HEK293 (cell line): ENCODE results near the gene PTPRO.

ENCODE experiments used
- CTCF ChIA-PET: fragments of 350-600 bp; formaldehyde crosslinking; extraction: SDS; loops from one replicate; lab custom pipeline; 2021; ENCODE audit warnings: antibody characterized with exemption; lab: Yijun Ruan, JAX
- POLR2A ChIA-PET: fragments of 300-600 bp; formaldehyde crosslinking; extraction: SDS; loops from one replicate; lab custom pipeline; 2020; ENCODE audit warnings: antibody characterized with exemption, inconsistent platforms; lab: Yijun Ruan, JAX
- H3K27ac ChIP-seq: fragments of 200-500 bp; sonication (Bioruptor generic); 2 replicates; pipeline ENCODE4 v1.5.1; 2014; ENCODE audit warnings: low read depth, low read length, control low read depth, inconsistent platforms; ENCODE audit errors: extremely low read depth
- H3K36me3 ChIP-seq, 2 experiments: fragments of 200-500 bp in 1 of 2; sonication (Bioruptor generic) in 1 of 2; 1 replicate in 1 of 2; 2 replicates in 1 of 2; pipeline ENCODE4 v1.5.1; 2014 to 2017; ENCODE audit warnings: inconsistent platforms in 2 of 2, low read length in 2 of 2; ENCODE audit not compliant: control insufficient read depth in 2 of 2, insufficient read depth in 1 of 2
- H3K4me1 ChIP-seq: fragments of 200-500 bp; sonication (Bioruptor generic); 2 replicates; pipeline ENCODE4 v1.5.1; 2014; ENCODE audit warnings: mild to moderate bottlenecking, low read length, inconsistent platforms; ENCODE audit not compliant: control insufficient read depth, insufficient read depth
- H3K4me3 ChIP-seq: 2 replicates; pipeline ENCODE4 v1.5.1; 2011; ENCODE audit warnings: low read depth, mild to moderate bottlenecking, control low read depth, low read length, moderate library complexity
- H3K9me3 ChIP-seq: fragments of 200-500 bp; sonication (Bioruptor generic); 2 replicates; pipeline ENCODE4 v1.5.1; 2014; ENCODE audit warnings: low read depth, low read length, inconsistent platforms; ENCODE audit not compliant: control insufficient read depth, insufficient read depth
- GLI2 ChIP-seq: fragments of 450-650 bp; formaldehyde crosslinking; IDR thresholded peaks from 2 replicates; pipeline ENCODE4; 2017; ENCODE audit warnings: missing biosample characterization, missing genetic modification characterization, low read depth, borderline replicate concordance
- PRDM2 ChIP-seq: fragments of 450-650 bp; formaldehyde crosslinking; IDR thresholded peaks from 2 replicates; pipeline ENCODE4 v1.5.1; 2016; ENCODE audit warnings: missing biosample characterization, missing genetic modification characterization, borderline replicate concordance
- RBAK ChIP-seq: fragments of 450-650 bp; formaldehyde crosslinking; IDR thresholded peaks from 2 replicates; pipeline ENCODE4 v1.5.1; 2016; ENCODE audit warnings: missing biosample characterization, missing genetic modification characterization
- TCF7L2 ChIP-seq: IDR thresholded peaks from 2 replicates; pipeline ENCODE4 v1.6.1; 2011; ENCODE audit warnings: low read depth, mild to moderate bottlenecking, inconsistent platforms, low read length, moderate library complexity, borderline replicate concordance
- TRIM28 ChIP-seq: IDR thresholded peaks from 2 replicates; pipeline ENCODE4 v1.6.1; 2011; ENCODE audit warnings: low read length, control low read depth, borderline replicate concordance
- ZBTB48 ChIP-seq: fragments of 450-650 bp; formaldehyde crosslinking; IDR thresholded peaks from 2 replicates; pipeline ENCODE4 v1.5.1; 2016; ENCODE audit warnings: missing biosample characterization, missing genetic modification characterization
- ZBTB7A ChIP-seq: fragments of 450-650 bp; formaldehyde crosslinking; IDR thresholded peaks from 2 replicates; pipeline ENCODE4 v1.5.1; 2016; ENCODE audit warnings: low read depth, missing biosample characterization, missing genetic modification characterization
- ZEB2 ChIP-seq: fragments of 450-650 bp; formaldehyde crosslinking; IDR thresholded peaks from 2 replicates; pipeline ENCODE4 v1.5.1; 2016; ENCODE audit warnings: missing biosample characterization, missing genetic modification characterization
- ZNF221 ChIP-seq: fragments of 450-650 bp; formaldehyde crosslinking; IDR thresholded peaks from 2 replicates; pipeline ENCODE4 v1.5.1; 2017; ENCODE audit warnings: missing biosample characterization, missing genetic modification characterization, borderline replicate concordance
- ZNF26 ChIP-seq: fragments of 450-650 bp; formaldehyde crosslinking; IDR thresholded peaks from 2 replicates; pipeline ENCODE4 v1.5.1; 2016; ENCODE audit warnings: missing biosample characterization, missing genetic modification characterization
- ZNF335 ChIP-seq: fragments of 450-650 bp; formaldehyde crosslinking; conservative IDR thresholded peaks from 2 replicates; pipeline ENCODE4 v1.5.1; 2016; ENCODE audit warnings: missing biosample characterization, missing genetic modification characterization
- ZNF513 ChIP-seq: fragments of 450-650 bp; IDR thresholded peaks from 2 replicates; pipeline ENCODE4 v1.5.1; 2018; ENCODE audit warnings: missing biosample characterization, missing genetic modification characterization
- ZNF514 ChIP-seq: fragments of 450-650 bp; formaldehyde crosslinking; IDR thresholded peaks from 2 replicates; pipeline ENCODE4 v1.5.1; 2016; ENCODE audit warnings: missing biosample characterization, missing genetic modification characterization
- ZNF529 ChIP-seq: fragments of 450-650 bp; formaldehyde crosslinking; IDR thresholded peaks from 2 replicates; pipeline ENCODE4 v1.5.1; 2017; ENCODE audit warnings: missing genetic modification characterization, missing biosample characterization; ENCODE audit not compliant: insufficient replicate concordance
- ZNF548 ChIP-seq: fragments of 450-650 bp; formaldehyde crosslinking; IDR thresholded peaks from 2 replicates; pipeline ENCODE4 v1.5.1; 2016; ENCODE audit warnings: missing biosample characterization, missing genetic modification characterization
- ZNF549 ChIP-seq: fragments of 450-650 bp; IDR thresholded peaks from 2 replicates; pipeline ENCODE4 v1.5.1; 2018; ENCODE audit warnings: missing biosample characterization, missing genetic modification characterization, mild to moderate bottlenecking, inconsistent platforms, moderate library complexity
- ZNF571 ChIP-seq: fragments of 450-650 bp; formaldehyde crosslinking; IDR thresholded peaks from 2 replicates; pipeline ENCODE4 v1.5.0; 2017; ENCODE audit warnings: missing biosample characterization, missing genetic modification characterization
- ZNF670 ChIP-seq: fragments of 450-650 bp; formaldehyde crosslinking; IDR thresholded peaks from 2 replicates; pipeline ENCODE4 v1.5.1; 2016; ENCODE audit warnings: missing biosample characterization, missing genetic modification characterization, low read depth

PTPRO gene

GRCh38 chr12:15443050-15443449, 120.7 kb downstream of the PTPRO start (continued):
- TF ChIP-seq ZNF549: no peak

GRCh38 chr12:15443611-15444010, 121.3 kb downstream of the PTPRO start:
- POLR2A ChIA-PET: no interaction called here
- H3K27ac ChIP-seq: no peak overlapping the region
- no peaks in the 10 kb centered on the region for H3K9me3 ChIP-seq
- H3K36me3 ChIP-seq: no peaks in the 10 kb centered on the region
- no peaks in the 10 kb centered on the region for H3K4me1 ChIP-seq
- H3K4me3 ChIP-seq: no peak overlapping the region
- CTCF ChIA-PET: no interaction called here
- TF ChIP-seq ZBTB48 (no peak), ZNF335 (tag by site-specific recombination) (no peak), ZNF571 (no peak), PRDM2 (tag by site-specific recombination) (no peak), RBAK (tag by site-specific recombination) (no peak), ZEB2 (tag by site-specific recombination) (no peak), ZBTB7A (tag by site-specific recombination) (no peak), ZNF514 (tag by site-specific recombination) (no peak), GLI2 (tag by site-specific recombination) (no peak), ZNF221 (tag by site-specific recombination) (no peak), ZNF670 (tag by site-specific recombination) (no peak), TCF7L2 (no peak), ZNF513 (no peak), TRIM28 (no peak), ZNF26 (tag by site-specific recombination) (no peak), ZNF529 (tag by site-specific recombination) (no peak), ZNF548 (tag by site-specific recombination) (no peak)
